Lower leg skin (tissue), 3 donors: ENCODE data around the gene HK1.
"Not testable (repeated sequence)": the region's sequence is repeated elsewhere in the genome, so short reads cannot be mapped to it uniquely, and the experiment has no call there.

Experiments
- CTCF ChIP-seq, 3 donors: fragments of 450-650 bp; IDR thresholded peaks; one replicate each; pipeline ENCODE4 v1.5.1; 2016; ENCODE audit warnings: antibody characterized with exemption in 3 of 3, mild to moderate bottlenecking in 3 of 3, moderate library complexity in 2 of 3
- POLR2A ChIP-seq, 2 donors: fragments of 450-650 bp; IDR thresholded peaks; one replicate each; pipeline ENCODE4 v1.6.1; 2016 to 2017; ENCODE audit warnings: antibody characterized with exemption in 2 of 2, mild to moderate bottlenecking in 1 of 2, moderate library complexity in 1 of 2

GRCh38 chr10:69322346-69322745 is 44.0 kb downstream of the HK1 start:
- not testable (repeated sequence) for TF ChIP-seq CTCF, POLR2A (IDR thresholded peaks at IDR 0.05)
